SK-N-SH (cell line): ENCODE data around the gene SYCN. TPM values are rescaled to one million over a fixed set of nuclear protein-coding genes. Genes with fewer than 3 reads are reported as not detected.

Experiments
- CTCF ChIA-PET: fragments of 300-600, 350-600 bp; formaldehyde crosslinking; extraction: SDS; loops from one replicate; lab custom pipeline; 2021; lab: Yijun Ruan, JAX
- POLR2A ChIA-PET: fragments of 350-600 bp; sonication (Branson Sonifier 250); formaldehyde crosslinking; extraction: SDS; loops from one replicate; lab custom pipeline; 2020; ENCODE audit warnings: antibody characterized with exemption, inconsistent platforms; lab: Yijun Ruan, JAX
- DNase-seq: peaks from one replicate; pipeline ENCODE4 v3.0.0; 2012
- H2AFZ ChIP-seq: fragments of 200-600 bp; sonication (generic); 2 replicates; pipeline ENCODE4 v1.8.1; 2016; ENCODE audit warnings: antibody characterized with exemption, mild to moderate bottlenecking, low read depth
- H3F3A ChIP-seq: fragments of 200-600 bp; sonication (generic); replicated peaks from 2 replicates; pipeline ENCODE3; 2016; ENCODE audit warnings: antibody characterized with exemption, mild to moderate bottlenecking; ENCODE audit not compliant: insufficient read depth
- H3K27ac ChIP-seq, 2 experiments: fragments of 200-500 bp in 1 of 2; fragments of 200-600 bp in 1 of 2; sonication (Bioruptor generic) in 1 of 2; sonication (generic), shearing (Covaris generic) in 1 of 2; 2 replicates each; pipeline versions ENCODE4 v1.5.1 to v1.6.1; 2014 to 2016; ENCODE audit warnings: low read depth in 2 of 2, inconsistent platforms in 1 of 2, low read length in 1 of 2, mild to moderate bottlenecking in 1 of 2, mixed read lengths in 1 of 2
- H3K27me3 ChIP-seq: fragments of 200-600 bp; sonication (generic), shearing (Covaris generic); 2 replicates; pipeline ENCODE4 v1.6.1; 2016; ENCODE audit warnings: mixed run types; ENCODE audit not compliant: insufficient read depth
- H3K36me3 ChIP-seq, 2 experiments: fragments of 200-500 bp in 1 of 2; fragments of 200-600 bp in 1 of 2; sonication (Bioruptor generic) in 1 of 2; sonication (generic) in 1 of 2; replicated peaks in 1 of 2; 2 replicates each; pipeline versions ENCODE3 to v1.5.1; 2014 to 2016; ENCODE audit warnings: low read length in 1 of 2, mild to moderate bottlenecking in 1 of 2; ENCODE audit not compliant: insufficient read depth in 2 of 2, control insufficient read depth in 1 of 2
- H3K4me1 ChIP-seq, 2 experiments: fragments of 200-500 bp in 1 of 2; fragments of 200-600 bp in 1 of 2; sonication (Bioruptor generic) in 1 of 2; sonication (generic), shearing (Covaris generic) in 1 of 2; 2 replicates each; pipeline versions ENCODE4 v1.5.1 to v1.6.1; 2014 to 2016; ENCODE audit warnings: low read depth in 1 of 2, low read length in 1 of 2, mixed run types in 1 of 2; ENCODE audit not compliant: insufficient read depth in 2 of 2, control insufficient read depth in 1 of 2
- H3K4me2 ChIP-seq: fragments of 200-600 bp; sonication (generic), shearing (Covaris generic); 2 replicates; pipeline ENCODE4 v1.6.1; 2017; ENCODE audit warnings: mixed run types
- H3K4me3 ChIP-seq, 2 experiments: fragments of 200-500 bp in 1 of 2; fragments of 200-600 bp in 1 of 2; sonication (Bioruptor generic) in 1 of 2; sonication (generic), shearing (Covaris generic) in 1 of 2; 2 replicates each; pipeline versions ENCODE4 v1.5.1 to v1.8.1; 2014 to 2016; ENCODE audit warnings: low read depth in 2 of 2, inconsistent platforms in 1 of 2, low read length in 1 of 2, mild to moderate bottlenecking in 1 of 2, mixed read lengths in 1 of 2, moderate library complexity in 1 of 2
- H3K79me2 ChIP-seq: fragments of 200-600 bp; sonication (generic); 2 replicates; pipeline ENCODE4 v1.8.1; 2017; ENCODE audit warnings: mild to moderate bottlenecking; ENCODE audit not compliant: insufficient read depth
- H3K9ac ChIP-seq: fragments of 200-600 bp; sonication (generic); 2 replicates; pipeline ENCODE4 v1.6.1; 2017; ENCODE audit warnings: mixed run types
- H3K9me2 ChIP-seq: fragments of 200-600 bp; sonication (generic); 2 replicates; pipeline ENCODE4 v1.6.1; 2017; ENCODE audit warnings: mixed run types
- H3K9me3 ChIP-seq: fragments of 200-600 bp; sonication (generic); 2 replicates; pipeline ENCODE4 v1.6.1; 2017; ENCODE audit warnings: mixed run types, mild to moderate bottlenecking, moderate library complexity
- H4K20me1 ChIP-seq: fragments of 200-600 bp; sonication (generic); 2 replicates; pipeline ENCODE4 v1.6.1; 2017; ENCODE audit warnings: mild to moderate bottlenecking, mixed run types; ENCODE audit not compliant: insufficient read depth
- EP300 ChIP-seq, 2 experiments: IDR thresholded peaks; 2 replicates each; pipeline versions ENCODE4 v1.4.0 to v1.6.1; 2012; ENCODE audit warnings: borderline replicate concordance in 1 of 2, low read depth in 1 of 2, low read length in 1 of 2
- EZH2phosphoT487 ChIP-seq: fragments of 200-600 bp; sonication (generic); IDR thresholded peaks from 2 replicates; pipeline ENCODE4 v1.6.1; 2017; ENCODE audit warnings: low read depth, mixed run types, mild to moderate bottlenecking, antibody characterized with exemption, moderate library complexity, borderline replicate concordance
- GABPA ChIP-seq: IDR thresholded peaks from 2 replicates; pipeline ENCODE4 v1.4.0; 2012; ENCODE audit warnings: low read depth, mild to moderate bottlenecking
- GATA2 ChIP-seq: sonication (generic); formaldehyde crosslinking; IDR thresholded peaks from 2 replicates; pipeline ENCODE4 v1.5.0; 2020; ENCODE audit warnings: mild to moderate bottlenecking, missing genetic modification reagents
- IRF3 ChIP-seq: fragments of 150-350 bp; IDR thresholded peaks from 2 replicates; pipeline ENCODE4 v1.6.1; 2016; ENCODE audit warnings: mild to moderate bottlenecking, low read depth, low read length
- MAX ChIP-seq: IDR thresholded peaks from 2 replicates; pipeline ENCODE4 v1.4.0; 2012; ENCODE audit warnings: low read depth
- MEF2A ChIP-seq: IDR thresholded peaks from 2 replicates; pipeline ENCODE4 v1.4.0; 2012; ENCODE audit warnings: low read depth, borderline replicate concordance
- MXI1 ChIP-seq: IDR thresholded peaks from 2 replicates; pipeline ENCODE4 v1.6.1; 2012; ENCODE audit warnings: mild to moderate bottlenecking, low read depth, low read length, improper control_type of control experiment
- POLR2AphosphoS5 ChIP-seq: IDR thresholded peaks from 2 replicates; pipeline ENCODE4 v1.6.1; 2012; ENCODE audit warnings: low read depth, low read length
- RCOR1 ChIP-seq: fragments of 150-350 bp; IDR thresholded peaks from 2 replicates; pipeline ENCODE4 v1.6.1; 2017; ENCODE audit warnings: antibody characterized with exemption, low read length
- RXRA ChIP-seq: IDR thresholded peaks from 2 replicates; pipeline ENCODE4 v1.4.0; 2012; ENCODE audit warnings: low read depth, mild to moderate bottlenecking, borderline replicate concordance
- SIN3A ChIP-seq: IDR thresholded peaks from 2 replicates; pipeline ENCODE4 v1.6.1; 2012; ENCODE audit warnings: low read depth, mild to moderate bottlenecking, low read length, moderate library complexity, borderline replicate concordance
- WGBS: methylation state at CpG from one replicate; pipeline ENCODE4 v1.1.6; 2017; ENCODE audit warnings: low lambda C conversion rate; 5-methylcytosine and 5-hydroxymethylcytosine counted together
- polyA plus RNA-seq, 3 experiments: library from polyadenylated mRNA; depleted of rRNA; stranded (reverse); fragments of >200 nt; gene quantifications; 2 replicates each; pipeline ENCODE4 v1.2.3, GENCODE V29; 2012
- TF ChIP-seq, protein P1 (sequence below): fragments of 150-350 bp; IDR thresholded peaks from 2 replicates; pipeline ENCODE4 v1.6.1; 2017; ENCODE audit warnings: antibody characterized with exemption, low read length, low read depth, borderline replicate concordance
- TF ChIP-seq, protein P2 (sequence below): IDR thresholded peaks from 2 replicates; pipeline ENCODE4 v1.4.0; 2012; ENCODE audit warnings: low read depth, borderline replicate concordance
- TF ChIP-seq, protein P3 (sequence below): IDR thresholded peaks from 2 replicates; pipeline ENCODE4; 2012

The SYCN gene
- polyA plus RNA-seq, 1 of the 3 experiments (the other 2 are of a cell fraction) = not detected

- no peak for DNase-seq
- Histone ChIP-seq H3K9ac (no peak overlapping the region), H2AFZ (no peak overlapping the region), H3K4me3 (no peak overlapping the region), H3K9me3 (no peaks in the 10 kb centered on the region), H3K27me3 (no peaks in the 10 kb centered on the region), H3K9me2 (no peaks in the 10 kb centered on the region), H4K20me1 (peaks cover 62% of the 10 kb centered on the region), H3K27ac (peak overlapping the region in 1 of 2 experiments; percentile 45; a peak in 1 of 4 replicates), H3K36me3 (no peaks in the 10 kb centered on the region), H3K4me1 (peaks cover 0 to 62% of the 10 kb centered on the region in 2 experiments; a peak in 1 of 4 replicates), H3K4me2 (no peak overlapping the region), H3K79me2 (peaks cover 71% of the 10 kb centered on the region; the same call in 1 of the 2 replicates), H3F3A (no peaks in the 10 kb centered on the region)
- ChIA-PET CTCF (interaction anchor here (1.2 to 1.6 kb wide), 2 partner anchors 9 to 13 kb away, joined by 3 to 6 read pairs; no protein-coding TSS in a partner anchor), POLR2A (no interaction called here)
- WGBS = 95% methylated on average over 15 of the region's 15 CpGs
- no peak for TF ChIP-seq RXRA
- TF ChIP-seq, protein P1, sequence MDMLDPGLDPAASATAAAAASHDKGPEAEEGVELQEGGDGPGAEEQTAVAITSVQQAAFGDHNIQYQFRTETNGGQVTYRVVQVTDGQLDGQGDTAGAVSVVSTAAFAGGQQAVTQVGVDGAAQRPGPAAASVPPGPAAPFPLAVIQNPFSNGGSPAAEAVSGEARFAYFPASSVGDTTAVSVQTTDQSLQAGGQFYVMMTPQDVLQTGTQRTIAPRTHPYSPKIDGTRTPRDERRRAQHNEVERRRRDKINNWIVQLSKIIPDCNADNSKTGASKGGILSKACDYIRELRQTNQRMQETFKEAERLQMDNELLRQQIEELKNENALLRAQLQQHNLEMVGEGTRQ = no peak
- TF ChIP-seq MAX = no peak
- no peak for TF ChIP-seq RCOR1
- TF ChIP-seq, protein P2, sequence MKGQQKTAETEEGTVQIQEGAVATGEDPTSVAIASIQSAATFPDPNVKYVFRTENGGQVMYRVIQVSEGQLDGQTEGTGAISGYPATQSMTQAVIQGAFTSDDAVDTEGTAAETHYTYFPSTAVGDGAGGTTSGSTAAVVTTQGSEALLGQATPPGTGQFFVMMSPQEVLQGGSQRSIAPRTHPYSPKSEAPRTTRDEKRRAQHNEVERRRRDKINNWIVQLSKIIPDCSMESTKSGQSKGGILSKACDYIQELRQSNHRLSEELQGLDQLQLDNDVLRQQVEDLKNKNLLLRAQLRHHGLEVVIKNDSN = no peak
- TF ChIP-seq MEF2A = no peak
- TF ChIP-seq MXI1 = no peak
- no peak for TF ChIP-seq POLR2AphosphoS5
- TF ChIP-seq EZH2phosphoT487 = no peak
- TF ChIP-seq GABPA = no peak
- no peak for TF ChIP-seq SIN3A
- no peak for TF ChIP-seq EP300 (IDR thresholded peaks at IDR 0.05; ENCODE audit: borderline replicate concordance in 1 of 2, low read depth in 1 of 2, low read length in 1 of 2)
- no peak for TF ChIP-seq GATA2
- no peak for TF ChIP-seq IRF3
- TF ChIP-seq, protein P3, sequence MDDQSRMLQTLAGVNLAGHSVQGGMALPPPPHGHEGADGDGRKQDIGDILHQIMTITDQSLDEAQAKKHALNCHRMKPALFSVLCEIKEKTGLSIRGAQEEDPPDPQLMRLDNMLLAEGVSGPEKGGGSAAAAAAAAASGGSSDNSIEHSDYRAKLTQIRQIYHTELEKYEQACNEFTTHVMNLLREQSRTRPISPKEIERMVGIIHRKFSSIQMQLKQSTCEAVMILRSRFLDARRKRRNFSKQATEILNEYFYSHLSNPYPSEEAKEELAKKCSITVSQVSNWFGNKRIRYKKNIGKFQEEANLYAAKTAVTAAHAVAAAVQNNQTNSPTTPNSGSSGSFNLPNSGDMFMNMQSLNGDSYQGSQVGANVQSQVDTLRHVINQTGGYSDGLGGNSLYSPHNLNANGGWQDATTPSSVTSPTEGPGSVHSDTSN = no peak
These were observed 46.1 kb downstream of the SYCN start for GRCh38 chr19:39157997-39158389.
